ENCODE data around the gene XDH. TPM values are rescaled to one million over a fixed set of nuclear protein-coding genes. Genes with fewer than 3 reads are reported as not detected.

Gene XDH
- polyA plus RNA-seq, 1 of the 3 experiments (the other 2 are of a cell fraction) = 0.33 TPM

GRCh38 chr2:31434911-31435310 is 20.4 kb upstream of the XDH start:
- Histone ChIP-seq H4K20me1 (ENCODE audit: insufficient read depth) (no peaks in the 10 kb centered on the region), H3K36me3 (replicated peaks in 1 of 2; ENCODE audit: control insufficient read depth in 1 of 2, insufficient read depth in 2 of 2, low read length in 1 of 2) (no peaks in the 10 kb centered on the region), H3K9me2 (no peaks in the 10 kb centered on the region), H3K79me2 (ENCODE audit: insufficient read depth) (no peaks in the 10 kb centered on the region), H3K27ac (ENCODE audit: low read depth in 2 of 2, low read length in 1 of 2) (no peak overlapping the region), H2AFZ (ENCODE audit: low read depth) (no peak overlapping the region), H3K4me2 (no peak overlapping the region), H3K9me3 (no peaks in the 10 kb centered on the region), H3K27me3 (ENCODE audit: insufficient read depth) (no peaks in the 10 kb centered on the region), H3K4me1 (ENCODE audit: control insufficient read depth in 1 of 2, insufficient read depth in 2 of 2, low read depth in 1 of 2, low read length in 1 of 2) (peaks cover 0 to 5% of the 10 kb centered on the region in 2 experiments; a peak in 1 of 4 replicates), H3K9ac (no peak overlapping the region), H3K4me3 (ENCODE audit: low read depth in 2 of 2, low read length in 1 of 2) (no peak overlapping the region), H3F3A (replicated peaks; ENCODE audit: insufficient read depth) (peaks cover 2% of the 10 kb centered on the region)
- ChIA-PET CTCF (interaction anchor here (0.6 to 0.7 kb wide), 3 partner anchors 26 to 720 kb away, joined by 3 read pairs; no protein-coding TSS in a partner anchor), POLR2A (no interaction called here)
- TF ChIP-seq RAD21 (IDR thresholded peaks at IDR 0.05; ENCODE audit: low read length) = peak; percentile 59
- peak; percentile 60 for TF ChIP-seq CTCF (IDR thresholded peaks at IDR 0.05)
- peak; percentile 42 for TF ChIP-seq SMC3 (IDR thresholded peaks at IDR 0.05; ENCODE audit: low read depth, low read length)
- TF ChIP-seq SIN3A (IDR thresholded peaks at IDR 0.05; ENCODE audit: borderline replicate concordance, low read depth, low read length) = no peak
- WGBS (ENCODE audit: low lambda C conversion rate) = 22% methylated on average over 3 of the region's 3 CpGs
- peak; percentile 17 for DNase-seq

GRCh38 chr2:31433541-31433940 is 19.0 kb upstream of the XDH start:
- Histone ChIP-seq H2AFZ (ENCODE audit: low read depth) (no peak overlapping the region), H3K9me3 (no peaks in the 10 kb centered on the region), H3K4me3 (ENCODE audit: low read depth in 2 of 2, low read length in 1 of 2) (no peak overlapping the region), H3K9me2 (no peaks in the 10 kb centered on the region), H3K27me3 (ENCODE audit: insufficient read depth) (no peaks in the 10 kb centered on the region), H3K4me2 (no peak overlapping the region), H3K36me3 (replicated peaks in 1 of 2; ENCODE audit: control insufficient read depth in 1 of 2, insufficient read depth in 2 of 2, low read length in 1 of 2) (no peaks in the 10 kb centered on the region), H4K20me1 (ENCODE audit: insufficient read depth) (no peaks in the 10 kb centered on the region), H3F3A (replicated peaks; ENCODE audit: insufficient read depth) (no peaks in the 10 kb centered on the region), H3K79me2 (ENCODE audit: insufficient read depth) (no peaks in the 10 kb centered on the region), H3K9ac (no peak overlapping the region), H3K4me1 (ENCODE audit: control insufficient read depth in 1 of 2, insufficient read depth in 2 of 2, low read depth in 1 of 2, low read length in 1 of 2) (peaks cover 0 to 9% of the 10 kb centered on the region in 2 experiments; a peak in 1 of 4 replicates), H3K27ac (ENCODE audit: low read depth in 2 of 2, low read length in 1 of 2) (no peak overlapping the region)
- 65% methylated on average over 3 of the region's 3 CpGs for WGBS (ENCODE audit: low lambda C conversion rate)
- no peak for TF ChIP-seq RAD21 (IDR thresholded peaks at IDR 0.05; ENCODE audit: low read length)
- no peak for TF ChIP-seq GABPA (IDR thresholded peaks at IDR 0.05; ENCODE audit: low read depth)
- DNase-seq = no peak
- CTCF ChIA-PET = no interaction called here
- POLR2A ChIA-PET = no interaction called here

GRCh38 chr2:31430439-31431165 is 16.1 kb upstream of the XDH start:
- Histone ChIP-seq H3K27ac (ENCODE audit: low read depth in 2 of 2, low read length in 1 of 2) (no peak overlapping the region), H3K4me3 (ENCODE audit: low read depth in 2 of 2, low read length in 1 of 2) (no peak overlapping the region), H3K4me2 (no peak overlapping the region), H3K9me2 (no peaks in the 10 kb centered on the region), H3F3A (replicated peaks; ENCODE audit: insufficient read depth) (no peaks in the 10 kb centered on the region), H3K9me3 (no peaks in the 10 kb centered on the region), H3K9ac (no peak overlapping the region), H3K36me3 (replicated peaks in 1 of 2; ENCODE audit: control insufficient read depth in 1 of 2, insufficient read depth in 2 of 2, low read length in 1 of 2) (no peaks in the 10 kb centered on the region), H3K4me1 (ENCODE audit: control insufficient read depth in 1 of 2, insufficient read depth in 2 of 2, low read depth in 1 of 2, low read length in 1 of 2) (peaks cover 0 to 9% of the 10 kb centered on the region in 2 experiments; a peak in 1 of 4 replicates), H2AFZ (ENCODE audit: low read depth) (no peak overlapping the region), H4K20me1 (ENCODE audit: insufficient read depth) (no peaks in the 10 kb centered on the region), H3K27me3 (ENCODE audit: insufficient read depth) (no peaks in the 10 kb centered on the region), H3K79me2 (ENCODE audit: insufficient read depth) (no peaks in the 10 kb centered on the region)
- DNase-seq = no peak
- ChIA-PET POLR2A (no interaction called here), CTCF (no interaction called here)
- WGBS (ENCODE audit: low lambda C conversion rate) = 78% methylated on average over 9 of the region's 9 CpGs
- TF ChIP-seq RCOR1 (IDR thresholded peaks at IDR 0.05; ENCODE audit: low read length) (no peak), MAX (IDR thresholded peaks at IDR 0.05; ENCODE audit: low read depth) (no peak), RXRA (IDR thresholded peaks at IDR 0.05; ENCODE audit: borderline replicate concordance, low read depth) (no peak), EZH2phosphoT487 (IDR thresholded peaks at IDR 0.05; ENCODE audit: borderline replicate concordance, low read depth) (no peak), REST (IDR thresholded peaks at IDR 0.05; ENCODE audit: low read depth, low read length) (no peak), POLR2AphosphoS5 (IDR thresholded peaks at IDR 0.05; ENCODE audit: low read depth, low read length) (no peak), USF1 (IDR thresholded peaks at IDR 0.05; ENCODE audit: borderline replicate concordance, low read depth) (no peak), GATA2 (CRISPR knock-in tag; IDR thresholded peaks at IDR 0.05) (no peak), RFX5 (IDR thresholded peaks at IDR 0.05; ENCODE audit: low read length) (no peak), CHD2 (IDR thresholded peaks at IDR 0.05; ENCODE audit: low read length, partially characterized antibody) (no peak)

Data from SK-N-SH (cell line).